Fibroblast of skin of scalp (primary cell): ENCODE results near the gene SIDT1. TPM values are rescaled to one million over a fixed set of nuclear protein-coding genes. Genes with fewer than 3 reads are reported as not detected.
A peak's percentile ranks its signal among the peaks of the same experiment; 100 is the strongest.

Experiments used
- DNase-seq: peaks from one replicate; pipeline ENCODE4 v3.0.0-alpha.2; 2013
- polyA plus RNA-seq, 2 experiments: library from polyadenylated mRNA; unstranded; fragments of 120-200 nt; gene quantifications; one replicate each; pipeline ENCODE4 v1.2.1, GENCODE V29; 2013; ENCODE audit not compliant: insufficient read length in 2 of 2

SIDT1 gene
- 0.10 TPM for polyA plus RNA-seq (2013, experiment 1 of 2; ENCODE audit: insufficient read length)
- polyA plus RNA-seq (2013, experiment 2 of 2; ENCODE audit: insufficient read length) = 0.09 TPM

GRCh38 chr3:113531826-113532697 lies at the start of gene SIDT1:
SIDT1 (plus strand) TSS chr3:113532555; CDS start chr3:113533022, 467 bp downstream.
- DNase-seq = no peak

- no peak for DNase-seq
Measured at GRCh38 chr3:113485161-113485609, 47.2 kb upstream of the SIDT1 start.

GRCh38 chr3:113495035-113495434 lies 37.3 kb upstream of the SIDT1 start:
- DNase-seq = peak; percentile 26

- peak; percentile 14 for DNase-seq
Measured at GRCh38 chr3:113496924-113497323, 35.4 kb upstream of the SIDT1 start.

- DNase-seq = no peak
Measured at GRCh38 chr3:113498221-113499005, 33.9 kb upstream of the SIDT1 start.

- no peak for DNase-seq
Measured at GRCh38 chr3:113499081-113499480, 33.3 kb upstream of the SIDT1 start.

- no peak for DNase-seq
Measured at GRCh38 chr3:113501597-113501996, 30.8 kb upstream of the SIDT1 start.

GRCh38 chr3:113505867-113506266 lies 26.5 kb upstream of the SIDT1 start:
- DNase-seq = no peak

- no peak for DNase-seq
Measured at GRCh38 chr3:113507501-113508067, 24.8 kb upstream of the SIDT1 start.

- no peak for DNase-seq
Measured at GRCh38 chr3:113508966-113509365, 23.4 kb upstream of the SIDT1 start.

GRCh38 chr3:113514265-113514769 lies 18.0 kb upstream of the SIDT1 start:
- no peak for DNase-seq

GRCh38 chr3:113516115-113516505 lies 16.2 kb upstream of the SIDT1 start:
- DNase-seq = no peak

- no peak for DNase-seq
Measured at GRCh38 chr3:113521981-113522380, 10.4 kb upstream of the SIDT1 start.

GRCh38 chr3:113523241-113523640 lies 9.1 kb upstream of the SIDT1 start:
- no peak for DNase-seq

GRCh38 chr3:113532698-113533533 lies 561 bp downstream of the SIDT1 start:
- no peak for DNase-seq

GRCh38 chr3:113533534-113533892 lies 1.2 kb downstream of the SIDT1 start:
- no peak for DNase-seq

- DNase-seq = no peak
Measured at GRCh38 chr3:113534365-113534764, 2.0 kb downstream of the SIDT1 start.

GRCh38 chr3:113535898-113536297 lies 3.5 kb downstream of the SIDT1 start:
- no peak for DNase-seq

- DNase-seq = no peak
Measured at GRCh38 chr3:113536627-113537101, 4.3 kb downstream of the SIDT1 start.

GRCh38 chr3:113537155-113537554 lies 4.8 kb downstream of the SIDT1 start:
- no peak for DNase-seq

- no peak for DNase-seq
Measured at GRCh38 chr3:113541519-113541918, 9.2 kb downstream of the SIDT1 start.

GRCh38 chr3:113545594-113545993 lies 13.2 kb downstream of the SIDT1 start:
- no peak for DNase-seq
